Measurements from ENCODE around the gene ASB16. TPM values are rescaled to one million over a fixed set of nuclear protein-coding genes. Genes with fewer than 3 reads are reported as not detected.

Gene ASB16
- total RNA-seq, 4 donors from 2014 or later = 0.14 to 2.3 (median 1.3) TPM; not detected in 1

DNA sequence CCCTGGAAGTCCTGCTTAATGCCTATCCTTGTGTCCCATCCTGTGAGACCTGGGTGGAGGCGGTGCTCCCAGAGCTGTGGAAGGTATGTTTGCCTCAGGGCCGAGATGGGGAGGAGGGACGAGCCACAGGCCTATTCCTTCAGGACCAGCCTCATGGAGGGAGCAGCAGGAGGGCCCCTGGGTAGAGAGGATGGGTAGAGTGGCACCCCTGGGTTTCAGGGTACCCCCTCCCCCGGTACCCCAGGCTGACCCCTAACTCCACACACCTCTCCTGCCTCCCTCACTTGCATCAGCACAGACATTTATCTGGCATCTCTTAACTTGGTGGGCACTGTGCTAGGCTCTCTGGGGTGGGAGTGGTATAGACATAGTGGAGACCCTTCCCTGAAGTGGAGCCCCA is 7.1 kb downstream of the ASB16 start:
- no peaks in the 10 kb centered on the region for H3K27me3 ChIP-seq
- H3K4me3 ChIP-seq = no peak overlapping the region
- no peaks in the 10 kb centered on the region for H3K36me3 ChIP-seq
- intact Hi-C loops (cut with DNase I; ENCODE audit: low total_unique reads) = no loop called here
- H3K27ac ChIP-seq = no peak overlapping the region
- no peaks in the 10 kb centered on the region for H3K9me3 ChIP-seq
- DNase-seq = no peak
- no peak for TF ChIP-seq POLR2A (IDR thresholded peaks at IDR 0.05)
- TF ChIP-seq, protein P1, sequence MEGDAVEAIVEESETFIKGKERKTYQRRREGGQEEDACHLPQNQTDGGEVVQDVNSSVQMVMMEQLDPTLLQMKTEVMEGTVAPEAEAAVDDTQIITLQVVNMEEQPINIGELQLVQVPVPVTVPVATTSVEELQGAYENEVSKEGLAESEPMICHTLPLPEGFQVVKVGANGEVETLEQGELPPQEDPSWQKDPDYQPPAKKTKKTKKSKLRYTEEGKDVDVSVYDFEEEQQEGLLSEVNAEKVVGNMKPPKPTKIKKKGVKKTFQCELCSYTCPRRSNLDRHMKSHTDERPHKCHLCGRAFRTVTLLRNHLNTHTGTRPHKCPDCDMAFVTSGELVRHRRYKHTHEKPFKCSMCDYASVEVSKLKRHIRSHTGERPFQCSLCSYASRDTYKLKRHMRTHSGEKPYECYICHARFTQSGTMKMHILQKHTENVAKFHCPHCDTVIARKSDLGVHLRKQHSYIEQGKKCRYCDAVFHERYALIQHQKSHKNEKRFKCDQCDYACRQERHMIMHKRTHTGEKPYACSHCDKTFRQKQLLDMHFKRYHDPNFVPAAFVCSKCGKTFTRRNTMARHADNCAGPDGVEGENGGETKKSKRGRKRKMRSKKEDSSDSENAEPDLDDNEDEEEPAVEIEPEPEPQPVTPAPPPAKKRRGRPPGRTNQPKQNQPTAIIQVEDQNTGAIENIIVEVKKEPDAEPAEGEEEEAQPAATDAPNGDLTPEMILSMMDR (IDR thresholded peaks at IDR 0.05) = no peak
- H3K4me1 ChIP-seq = no peaks in the 10 kb centered on the region

DNA sequence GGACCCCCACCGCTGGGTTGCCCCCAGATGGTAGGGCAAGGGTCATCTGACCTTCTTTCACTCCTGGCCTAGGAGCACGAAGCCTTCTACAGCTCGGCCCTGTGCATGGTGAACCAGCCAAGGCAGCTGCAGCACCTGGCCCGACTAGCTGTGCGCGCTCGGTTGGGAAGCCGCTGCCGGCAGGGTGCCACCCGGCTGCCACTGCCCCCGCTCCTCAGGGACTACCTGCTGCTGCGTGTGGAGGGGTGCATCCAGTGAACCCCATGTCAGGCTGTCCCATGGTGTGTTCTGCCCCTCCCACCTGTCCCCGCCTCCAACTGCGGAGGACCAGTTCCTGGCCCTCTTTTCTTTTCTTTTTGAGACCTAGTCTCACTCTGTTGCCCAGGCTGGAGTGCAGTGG is 7.6 kb downstream of the ASB16 start:
- intact Hi-C loops (cut with DNase I; ENCODE audit: low total_unique reads) = no loop called here
- Histone ChIP-seq H3K4me1 (no peaks in the 10 kb centered on the region), H3K4me3 (no peak overlapping the region), H3K27me3 (no peaks in the 10 kb centered on the region), H3K9me3 (no peaks in the 10 kb centered on the region), H3K27ac (no peak overlapping the region), H3K36me3 (no peaks in the 10 kb centered on the region)
- TF ChIP-seq, protein P1 (IDR thresholded peaks at IDR 0.05) = no peak
- no peak for DNase-seq

DNA sequence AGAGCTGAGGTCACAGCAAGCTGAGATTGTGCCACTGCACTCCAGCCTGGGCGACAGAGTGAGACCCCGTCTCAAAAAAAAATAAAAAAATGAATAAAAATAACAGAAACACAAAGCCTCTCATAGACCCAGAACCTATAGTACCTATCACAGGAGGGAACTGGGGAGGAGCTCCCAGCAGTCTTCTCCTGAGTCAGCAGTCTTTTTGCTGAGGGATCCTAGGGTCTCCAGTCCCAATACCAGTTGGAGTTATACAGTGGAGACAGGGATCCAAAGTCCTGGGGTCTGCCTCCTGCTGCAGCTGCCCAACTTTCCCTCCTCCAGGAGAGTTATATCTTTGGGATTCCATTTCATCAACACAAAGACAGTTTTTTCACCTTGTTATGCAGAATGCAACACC is 12.5 kb downstream of the ASB16 start:
- TF ChIP-seq, protein P1 (IDR thresholded peaks at IDR 0.05) = no peak
- TF ChIP-seq POLR2A (IDR thresholded peaks at IDR 0.05) = no peak
- peaks cover 0 to 17% of the 10 kb centered on the region in 2 donors for H3K4me1 ChIP-seq
- intact Hi-C loops (cut with DNase I; ENCODE audit: low total_unique reads) = no loop called here
- H3K36me3 ChIP-seq = no peaks in the 10 kb centered on the region
- H3K9me3 ChIP-seq = no peaks in the 10 kb centered on the region
- H3K27me3 ChIP-seq = no peaks in the 10 kb centered on the region
- no peak for DNase-seq
- H3K4me3 ChIP-seq = no peak overlapping the region
- H3K27ac ChIP-seq = no peak overlapping the region

GRCh38 chr17:44184212-44184810 is 13.8 kb downstream of the ASB16 start:
- no peaks in the 10 kb centered on the region for H3K9me3 ChIP-seq
- no peak overlapping the region for H3K27ac ChIP-seq
- TF ChIP-seq, protein P1 (IDR thresholded peaks at IDR 0.05) = no peak
- no peak for TF ChIP-seq POLR2A (IDR thresholded peaks at IDR 0.05)
- H3K36me3 ChIP-seq = no peaks in the 10 kb centered on the region
- intact Hi-C loops (cut with DNase I; ENCODE audit: low total_unique reads) = no loop called here
- peaks cover 0 to 22% of the 10 kb centered on the region in 2 donors for H3K4me1 ChIP-seq
- H3K4me3 ChIP-seq = no peak overlapping the region
- DNase-seq = no peak
- no peaks in the 10 kb centered on the region for H3K27me3 ChIP-seq

DNA sequence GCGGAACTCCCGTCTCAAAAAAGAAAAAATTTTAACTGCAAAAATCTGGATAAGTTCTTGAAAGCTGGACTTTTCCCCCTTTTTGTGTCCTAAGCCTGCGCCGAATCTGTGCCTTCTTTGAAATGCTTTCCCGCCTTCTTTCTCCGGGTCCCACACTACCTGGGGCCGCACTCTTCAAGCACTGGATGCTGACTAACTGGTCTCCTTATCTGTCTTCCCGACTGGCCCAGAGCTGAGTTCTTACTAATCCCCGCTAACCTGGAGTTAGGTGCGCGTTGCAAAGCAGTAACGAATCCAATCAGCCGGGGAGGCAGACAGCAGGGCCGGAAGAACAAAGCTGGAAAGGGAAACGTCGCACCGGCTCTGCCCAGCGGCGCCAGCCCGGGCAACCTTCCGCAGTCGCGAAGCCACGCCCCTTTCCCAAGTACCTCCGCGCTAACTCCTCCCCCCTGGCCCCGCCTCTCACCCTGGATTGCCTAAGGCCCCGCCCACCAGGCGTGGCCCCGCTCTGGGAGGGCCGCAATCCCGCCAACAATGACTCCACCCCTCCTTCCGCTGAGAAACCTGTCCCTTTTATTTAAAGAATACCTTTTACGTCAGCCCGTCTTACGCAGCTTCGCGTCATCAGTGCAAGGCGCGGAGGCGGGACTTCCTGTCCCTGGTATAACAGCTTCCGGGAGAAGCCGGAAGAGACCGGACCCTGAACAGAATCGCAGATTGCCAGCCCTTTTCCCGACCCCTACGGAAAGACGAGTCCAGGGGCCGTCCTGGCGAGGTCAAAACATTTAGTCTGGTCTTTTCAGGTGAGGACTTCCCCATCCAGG is 16.0 kb downstream of the ASB16 start, which contains the start of gene TMUB2:
Gene TMUB2, plus strand, starts transcription at position 666 of the 824 bp plus-strand sequence. CDS start 737 bp downstream, outside the sequence.
- DNase-seq = peak; percentile 99
- peak within 1 kb of the TSS; percentile 92 to 98 for H3K27ac ChIP-seq
- H3K4me3 ChIP-seq = peak within 1 kb of the TSS; percentile 85 to 87
- no peaks in the 10 kb centered on the region for H3K9me3 ChIP-seq
- no peaks in the 10 kb centered on the region for H3K27me3 ChIP-seq
- intact Hi-C loops (cut with DNase I; ENCODE audit: low total_unique reads) = no loop called here
- no peaks in the 10 kb centered on the region for H3K36me3 ChIP-seq
- H3K4me1 ChIP-seq = peaks cover 0 to 22% of the 10 kb centered on the region in 2 donors
- peak; percentile 63 to 85 for TF ChIP-seq POLR2A (IDR thresholded peaks at IDR 0.05)
- TF ChIP-seq, protein P1 (IDR thresholded peaks at IDR 0.05) = no peak
